Measurements from ENCODE around the gene ELMO1. TPM values are rescaled to one million over a fixed set of nuclear protein-coding genes. Genes with fewer than 3 reads are reported as not detected.

ELMO1 gene
- total and polyA plus RNA-seq, 5 experiments from 2014 or later = 26.9 to 120 (median 58.4) TPM

GRCh38 chr7:36870625-36871354, 577.9 kb downstream of the ELMO1 start:
- no peaks in the 10 kb centered on the region for H3K9me3 Mint-ChIP-seq
- H3K27me3 Mint-ChIP-seq = no peaks in the 10 kb centered on the region
- POLR2A ChIA-PET = no interaction called here
- H3K4me3 Mint-ChIP-seq = no peak overlapping the region
- peaks cover 28 to 80% (median 75%) of the 10 kb centered on the region in 3 donors for H3K36me3 Mint-ChIP-seq
- peak overlapping the region in 4 of 10 donors; percentile 43 to 83 (median 60) for H3K27ac Mint-ChIP-seq
- ATAC-seq (no peak), DNase-seq (no peak)
- peaks cover 0 to 41% (median 15%) of the 10 kb centered on the region in 4 donors for H3K4me1 Mint-ChIP-seq

DNA sequence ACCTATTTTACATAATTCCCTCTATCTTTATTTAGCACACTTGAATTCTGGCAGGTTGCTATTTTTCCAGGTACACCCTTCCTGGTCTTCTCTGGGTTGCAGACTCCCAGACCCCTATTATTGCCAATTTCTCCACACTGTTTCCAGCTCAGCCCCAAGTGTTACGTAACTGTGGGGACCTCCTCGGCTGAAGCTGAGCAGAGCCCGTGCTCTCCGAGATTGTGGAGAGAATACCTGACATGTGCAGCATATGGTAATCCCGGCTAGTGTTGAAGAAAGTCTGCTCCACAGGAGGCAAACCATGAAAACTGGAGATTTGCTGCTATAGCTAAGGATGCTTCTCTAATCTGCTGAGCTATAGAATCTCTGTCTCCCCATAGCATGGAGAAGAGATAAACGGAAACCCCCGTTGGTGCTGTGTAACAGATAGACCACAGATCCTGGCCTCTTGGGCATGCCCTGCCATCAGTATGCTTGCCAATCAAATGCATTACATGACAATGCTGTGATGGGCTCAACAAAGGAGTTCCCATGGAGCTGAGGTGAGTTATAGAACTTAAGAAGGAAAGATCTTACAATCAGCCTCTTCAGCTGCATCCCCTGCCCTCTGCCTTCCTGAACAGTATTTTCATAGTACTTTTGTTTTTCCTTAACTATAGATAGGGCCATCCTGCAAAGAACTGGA, 579.8 kb downstream of the ELMO1 start:
- Mint-ChIP-seq H3K36me3 (peaks cover 35 to 79% (median 73%) of the 10 kb centered on the region in 3 donors), H3K4me3 (no peak overlapping the region), H3K4me1 (peaks cover 15 to 54% (median 27%) of the 10 kb centered on the region in 4 donors), H3K27me3 (no peaks in the 10 kb centered on the region), H3K27ac (peak overlapping the region in 3 of 10 donors; percentile 6 to 77 (median 61)), H3K9me3 (no peaks in the 10 kb centered on the region)
- ATAC-seq (no peak), DNase-seq (no peak)
- POLR2A ChIA-PET = no interaction called here

DNA sequence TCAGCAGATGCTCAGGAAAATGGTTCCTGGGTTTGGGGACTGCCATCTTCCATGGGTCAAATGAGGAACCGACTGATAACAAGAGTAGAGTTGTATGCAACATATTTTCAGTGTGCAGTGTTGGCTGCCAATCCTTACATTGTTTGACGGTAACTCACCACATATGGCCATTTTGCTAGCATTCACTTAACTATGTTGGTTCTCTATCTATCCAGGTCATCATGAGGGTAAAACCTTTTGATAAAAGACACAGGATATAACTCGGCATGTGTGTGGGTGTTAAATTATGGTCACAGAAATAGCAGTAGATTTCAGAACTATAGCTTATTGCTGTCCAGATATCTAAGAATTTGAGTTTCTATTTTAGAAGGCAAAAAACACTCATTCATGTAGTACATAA, 583.6 kb downstream of the ELMO1 start:
- DNase-seq (peak in 1 of 10 donors; percentile 15), ATAC-seq (no peak)
- no peaks in the 10 kb centered on the region for H3K27me3 Mint-ChIP-seq
- H3K36me3 Mint-ChIP-seq = peaks cover 48 to 82% (median 79%) of the 10 kb centered on the region in 3 donors
- peaks cover 12 to 51% (median 31%) of the 10 kb centered on the region in 4 donors for H3K4me1 Mint-ChIP-seq
- H3K27ac Mint-ChIP-seq = peak overlapping the region in 8 of 10 donors; percentile 29 to 92 (median 78)
- H3K4me3 Mint-ChIP-seq = peak overlapping the region in 1 of 10 donors; percentile 43
- POLR2A ChIA-PET = no interaction called here
- no peaks in the 10 kb centered on the region for H3K9me3 Mint-ChIP-seq

- Mint-ChIP-seq H3K4me3 (peak overlapping the region in 2 of 10 donors; percentile 11 to 56), H3K4me1 (peaks cover 9 to 51% (median 31%) of the 10 kb centered on the region in 4 donors)
- ATAC-seq = peak in 1 of 2 donors; percentile 18
Observed at GRCh38 chr7:36863901-36864701, 584.6 kb downstream of the ELMO1 start.

GRCh38 chr7:36862771-36863261, 585.8 kb downstream of the ELMO1 start:
- DNase-seq = no peak
- POLR2A ChIA-PET = no interaction called here
- ATAC-seq = no peak
- H3K36me3 Mint-ChIP-seq = peaks cover 47 to 83% (median 82%) of the 10 kb centered on the region in 3 donors
- no peaks in the 10 kb centered on the region for H3K9me3 Mint-ChIP-seq
- no peak overlapping the region for H3K4me3 Mint-ChIP-seq
- H3K27ac Mint-ChIP-seq = peak overlapping the region in 4 of 10 donors; percentile 31 to 70 (median 60)
- H3K27me3 Mint-ChIP-seq = no peaks in the 10 kb centered on the region
- H3K4me1 Mint-ChIP-seq = peaks cover 6 to 44% (median 32%) of the 10 kb centered on the region in 4 donors

More at GRCh38 chr7:36863901-36864701, 584.6 kb downstream of the ELMO1 start:
- Mint-ChIP-seq H3K27me3 (no peaks in the 10 kb centered on the region), H3K27ac (peak overlapping the region; percentile 31 to 92 (median 75)), H3K9me3 (no peaks in the 10 kb centered on the region), H3K36me3 (peaks cover 44 to 82% (median 77%) of the 10 kb centered on the region in 3 donors)
- POLR2A ChIA-PET = no interaction called here
- DNase-seq = peak in 2 of 10 donors; percentile 8 to 36

GRCh38 chr7:36861656-36862055, 587.0 kb downstream of the ELMO1 start:
- ATAC-seq (no peak), DNase-seq (no peak)
- POLR2A ChIA-PET = no interaction called here
- Mint-ChIP-seq H3K4me1 (peaks cover 5 to 34% (median 29%) of the 10 kb centered on the region in 4 donors), H3K27me3 (no peaks in the 10 kb centered on the region), H3K36me3 (peaks cover 47 to 79% (median 77%) of the 10 kb centered on the region in 3 donors), H3K27ac (peak overlapping the region in 5 of 10 donors; percentile 49 to 78 (median 72)), H3K9me3 (no peaks in the 10 kb centered on the region), H3K4me3 (no peak overlapping the region)

DNA sequence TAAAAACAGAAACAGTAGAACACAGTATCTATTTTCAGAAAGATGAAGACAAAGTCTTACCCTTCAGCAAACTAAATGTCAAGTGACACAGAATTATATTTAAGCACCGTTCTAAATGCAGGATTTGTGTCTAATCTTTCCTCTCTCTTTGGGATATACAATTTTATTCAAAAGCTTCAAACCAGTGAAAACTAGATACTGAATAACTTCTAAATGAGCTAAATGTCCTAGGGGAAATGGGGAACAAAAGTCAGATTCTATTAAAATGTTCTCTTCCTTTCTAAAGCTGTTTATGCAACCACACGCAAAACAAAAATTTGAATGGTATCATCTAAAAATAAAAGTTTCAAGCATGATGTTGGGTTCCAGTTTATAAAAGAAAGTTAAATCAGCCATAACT, 588.0 kb downstream of the ELMO1 start:
- peaks cover 52 to 89% (median 83%) of the 10 kb centered on the region in 3 donors for H3K36me3 Mint-ChIP-seq
- no peaks in the 10 kb centered on the region for H3K9me3 Mint-ChIP-seq
- no peak overlapping the region for H3K4me3 Mint-ChIP-seq
- H3K27ac Mint-ChIP-seq = peak overlapping the region in 2 of 10 donors; percentile 15 to 61
- DNase-seq (no peak), ATAC-seq (no peak)
- H3K27me3 Mint-ChIP-seq = no peaks in the 10 kb centered on the region
- POLR2A ChIA-PET = no interaction called here
- H3K4me1 Mint-ChIP-seq = peaks cover 3 to 28% (median 26%) of the 10 kb centered on the region in 4 donors

- Mint-ChIP-seq H3K9me3 (peaks cover 0 to 8% (median 0%) of the 10 kb centered on the region in 9 donors), H3K27ac (peak overlapping the region in 2 of 10 donors; percentile 9 to 50), H3K27me3 (no peaks in the 10 kb centered on the region), H3K4me3 (no peak overlapping the region), H3K36me3 (peaks cover 32 to 67% (median 63%) of the 10 kb centered on the region in 3 donors), H3K4me1 (peaks cover 12 to 15% (median 13%) of the 10 kb centered on the region in 4 donors)
- ATAC-seq (no peak), DNase-seq (no peak)
- POLR2A ChIA-PET = no interaction called here
Observed at GRCh38 chr7:36855330-36855729, 593.3 kb downstream of the ELMO1 start.

GRCh38 chr7:36854652-36855051, 594.0 kb downstream of the ELMO1 start:
- Mint-ChIP-seq H3K4me3 (no peak overlapping the region), H3K36me3 (peaks cover 25 to 60% (median 57%) of the 10 kb centered on the region in 3 donors), H3K4me1 (peaks cover 12 to 15% (median 13%) of the 10 kb centered on the region in 4 donors), H3K27me3 (no peaks in the 10 kb centered on the region), H3K27ac (peak overlapping the region in 5 of 10 donors; percentile 9 to 87 (median 48)), H3K9me3 (peaks cover 0 to 8% (median 3%) of the 10 kb centered on the region in 9 donors)
- ATAC-seq = no peak
- POLR2A ChIA-PET = interaction anchor here (0.7 kb wide), 1 partner anchor 150 kb away, joined by 6 read pairs; no protein-coding TSS in a partner anchor
- no peak for DNase-seq

DNA sequence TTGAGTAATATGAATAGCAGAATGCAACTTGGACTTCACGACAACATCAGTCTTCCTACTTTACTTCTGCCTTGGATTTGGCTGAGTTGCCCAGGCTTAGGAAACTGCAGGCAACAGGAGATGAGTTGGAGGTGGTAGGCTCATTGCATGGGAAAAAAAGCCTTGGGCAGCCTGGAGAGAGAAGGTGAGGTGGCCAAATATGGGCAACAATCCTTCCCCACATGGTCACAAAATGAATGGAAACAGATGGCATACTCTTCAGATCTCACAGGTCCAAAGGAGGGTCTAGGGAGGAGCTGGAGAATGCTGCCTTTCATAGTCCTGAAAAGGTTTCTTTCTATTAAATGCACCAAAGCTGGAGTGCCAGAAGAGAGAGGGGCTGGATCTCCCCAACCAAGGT, 595.7 kb downstream of the ELMO1 start:
- Mint-ChIP-seq H3K27me3 (no peaks in the 10 kb centered on the region), H3K4me1 (peaks cover 12 to 14% (median 13%) of the 10 kb centered on the region in 4 donors), H3K36me3 (peaks cover 20 to 47% (median 43%) of the 10 kb centered on the region in 3 donors), H3K9me3 (peaks cover 1 to 22% (median 9%) of the 10 kb centered on the region in 9 donors), H3K27ac (peak overlapping the region in 4 of 10 donors; percentile 9 to 84 (median 56)), H3K4me3 (no peak overlapping the region)
- POLR2A ChIA-PET = no interaction called here
- DNase-seq = no peak
- ATAC-seq = no peak

- peaks cover 1 to 31% (median 16%) of the 10 kb centered on the region in 9 donors for H3K9me3 Mint-ChIP-seq
- H3K27ac Mint-ChIP-seq = peak overlapping the region in 7 of 10 donors; percentile 6 to 81 (median 39)
- POLR2A ChIA-PET = no interaction called here
- peak overlapping the region in 1 of 10 donors; percentile 51 for H3K4me3 Mint-ChIP-seq
- ATAC-seq (no peak), DNase-seq (no peak)
- H3K4me1 Mint-ChIP-seq = peaks cover 12 to 14% (median 13%) of the 10 kb centered on the region in 4 donors
- peaks cover 24 to 48% (median 43%) of the 10 kb centered on the region in 3 donors for H3K36me3 Mint-ChIP-seq
- no peaks in the 10 kb centered on the region for H3K27me3 Mint-ChIP-seq
Observed at GRCh38 chr7:36852017-36852416, 596.6 kb downstream of the ELMO1 start.

GRCh38 chr7:36851382-36851781, 597.3 kb downstream of the ELMO1 start:
- no peak for ATAC-seq
- POLR2A ChIA-PET = no interaction called here

More at GRCh38 chr7:36851382-36851781, 597.3 kb downstream of the ELMO1 start:
- Mint-ChIP-seq H3K9me3 (peaks cover 1 to 37% (median 18%) of the 10 kb centered on the region in 9 donors), H3K36me3 (peaks cover 29 to 44% (median 36%) of the 10 kb centered on the region in 3 donors), H3K4me1 (peaks cover 12 to 14% (median 13%) of the 10 kb centered on the region in 4 donors), H3K4me3 (peak overlapping the region in 1 of 10 donors; percentile 51), H3K27ac (peak overlapping the region in 7 of 10 donors; percentile 19 to 82 (median 64)), H3K27me3 (no peaks in the 10 kb centered on the region)
- no peak for DNase-seq

All from naive thymus-derived CD8-positive, alpha-beta T cell (primary cell).